Fibroblast of the aortic adventitia (primary cell): ENCODE measurements around the gene FAM118A. TPM values are rescaled to one million over a fixed set of nuclear protein-coding genes. Genes with fewer than 3 reads are reported as not detected.
A peak's percentile ranks its signal among the peaks of the same experiment; 100 is the strongest.

ENCODE experiments used
- DNase-seq: peaks from one replicate; pipeline ENCODE4 v3.0.0-alpha.2; 2010; ENCODE audit warnings: low read depth
- H3K4me3 ChIP-seq: 2 replicates; pipeline ENCODE4 v1.5.1; 2011; ENCODE audit warnings: low read depth, mild to moderate bottlenecking, control low read depth, low read length, moderate library complexity
- total RNA-seq: library from RNA; depleted of rRNA; stranded (reverse); fragments of >200 nt; gene quantifications from 2 replicates; pipeline ENCODE4 v1.2.3, GENCODE V29; 2012; ENCODE audit warnings: low replicate concordance
- TF ChIP-seq, protein P1 (sequence below): IDR thresholded peaks from 2 replicates; pipeline ENCODE4 v1.5.1; 2011; ENCODE audit warnings: mild to moderate bottlenecking, low read length, control low read depth, inconsistent platforms; ENCODE audit not compliant: insufficient read depth

Gene FAM118A
- total RNA-seq, 1 donor: 18.4 TPM

DNA sequence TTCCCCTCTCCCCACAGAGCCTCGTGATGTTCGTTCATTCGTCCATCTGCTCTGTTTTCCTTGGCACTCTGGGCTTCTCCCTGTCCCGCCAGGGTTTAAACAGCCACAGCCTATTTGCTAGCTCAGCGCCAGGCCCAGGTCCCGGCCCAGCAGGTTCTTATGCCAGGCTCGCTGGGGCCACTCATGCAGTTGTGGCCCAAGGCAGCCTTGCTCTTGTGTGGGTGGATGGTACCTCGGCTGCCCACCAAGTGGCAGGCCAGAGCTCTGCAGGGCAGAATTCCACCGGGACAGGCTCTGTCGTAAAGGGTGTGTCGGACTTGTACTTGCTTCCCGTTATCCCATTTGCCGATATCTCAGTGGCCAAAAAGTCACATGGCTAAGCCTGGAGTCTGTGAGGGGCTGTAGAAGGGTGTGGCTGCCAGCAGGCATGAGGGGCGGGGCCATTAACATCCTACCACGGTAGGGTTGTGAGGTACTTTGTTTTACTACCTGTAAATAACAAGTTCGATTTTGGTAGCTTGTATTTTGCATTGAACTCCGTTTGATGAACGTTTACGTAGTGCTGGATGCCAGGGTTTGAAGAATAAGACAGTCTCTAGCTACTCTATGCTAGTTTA lies 7.9 kb downstream of the FAM118A start:
- peak overlapping the region; percentile 47 for H3K4me3 ChIP-seq
- peak; percentile 85 for DNase-seq
- TF ChIP-seq, protein P1, sequence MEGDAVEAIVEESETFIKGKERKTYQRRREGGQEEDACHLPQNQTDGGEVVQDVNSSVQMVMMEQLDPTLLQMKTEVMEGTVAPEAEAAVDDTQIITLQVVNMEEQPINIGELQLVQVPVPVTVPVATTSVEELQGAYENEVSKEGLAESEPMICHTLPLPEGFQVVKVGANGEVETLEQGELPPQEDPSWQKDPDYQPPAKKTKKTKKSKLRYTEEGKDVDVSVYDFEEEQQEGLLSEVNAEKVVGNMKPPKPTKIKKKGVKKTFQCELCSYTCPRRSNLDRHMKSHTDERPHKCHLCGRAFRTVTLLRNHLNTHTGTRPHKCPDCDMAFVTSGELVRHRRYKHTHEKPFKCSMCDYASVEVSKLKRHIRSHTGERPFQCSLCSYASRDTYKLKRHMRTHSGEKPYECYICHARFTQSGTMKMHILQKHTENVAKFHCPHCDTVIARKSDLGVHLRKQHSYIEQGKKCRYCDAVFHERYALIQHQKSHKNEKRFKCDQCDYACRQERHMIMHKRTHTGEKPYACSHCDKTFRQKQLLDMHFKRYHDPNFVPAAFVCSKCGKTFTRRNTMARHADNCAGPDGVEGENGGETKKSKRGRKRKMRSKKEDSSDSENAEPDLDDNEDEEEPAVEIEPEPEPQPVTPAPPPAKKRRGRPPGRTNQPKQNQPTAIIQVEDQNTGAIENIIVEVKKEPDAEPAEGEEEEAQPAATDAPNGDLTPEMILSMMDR: peak; percentile 55

DNA sequence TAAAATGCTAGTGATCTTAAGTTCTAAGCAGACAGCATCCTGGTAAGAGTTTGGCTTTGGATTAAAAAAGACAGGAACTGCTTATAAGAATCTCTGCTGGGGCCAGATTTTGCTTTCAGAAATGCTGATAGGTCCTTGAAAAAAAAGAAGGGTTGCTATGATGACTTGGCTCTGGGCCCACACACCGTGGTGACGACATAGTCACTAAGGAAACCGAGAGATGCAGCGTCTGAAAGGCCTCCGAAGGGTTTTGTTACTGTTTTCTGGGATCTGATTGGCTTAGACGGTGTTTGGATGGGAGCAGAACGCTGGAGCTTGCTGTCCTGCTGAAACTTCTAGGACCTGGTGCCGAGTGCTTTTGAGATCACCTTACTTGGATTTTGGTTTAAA lies 8.4 kb downstream of the FAM118A start:
- TF ChIP-seq, protein P1: no peak
- H3K4me3 ChIP-seq: peak overlapping the region; percentile 47
- peak; percentile 98 for DNase-seq

- peak overlapping the region; percentile 44 for H3K4me3 ChIP-seq
- TF ChIP-seq, protein P1: no peak
- DNase-seq: peak; percentile 65
Measured at GRCh38 chr22:45318558-45319323, 9.0 kb downstream of the FAM118A start.

- DNase-seq: peak; percentile 86
- TF ChIP-seq, protein P1: no peak
- peak overlapping the region; percentile 29 for H3K4me3 ChIP-seq
Measured at GRCh38 chr22:45319324-45319685, 9.6 kb downstream of the FAM118A start.

DNA sequence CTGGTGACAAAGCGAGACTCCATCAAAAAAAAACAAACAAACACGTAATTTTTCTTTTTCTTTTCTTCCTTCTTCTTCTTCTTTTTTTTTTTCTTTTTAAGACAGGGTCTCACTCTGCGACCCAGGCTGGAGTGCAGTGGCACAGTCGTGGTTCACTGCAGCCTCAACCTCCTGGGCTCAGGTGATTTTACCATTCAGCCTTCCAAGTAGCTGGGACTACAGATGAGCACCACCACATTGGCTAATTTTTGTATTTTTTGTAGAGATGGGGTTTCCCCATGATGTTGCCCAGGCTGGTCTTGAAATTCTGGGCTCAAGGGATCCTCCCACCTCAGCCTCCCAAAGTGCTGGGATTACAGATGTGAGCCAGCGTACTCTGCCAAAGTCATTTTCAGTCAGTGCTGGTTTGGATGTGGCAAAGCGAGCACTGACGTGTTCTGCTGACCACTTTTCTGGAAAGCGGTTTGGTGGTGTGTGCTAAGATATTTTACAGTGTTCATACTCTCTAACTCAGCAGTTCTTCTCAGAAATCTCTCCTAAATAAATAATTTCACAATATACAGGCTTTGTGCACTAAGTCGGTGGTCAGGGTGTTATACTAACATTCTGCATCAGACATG lies 10.7 kb downstream of the FAM118A start:
- H3K4me3 ChIP-seq: no peak overlapping the region
- TF ChIP-seq, protein P1: no peak
- DNase-seq: peak; percentile 91

DNA sequence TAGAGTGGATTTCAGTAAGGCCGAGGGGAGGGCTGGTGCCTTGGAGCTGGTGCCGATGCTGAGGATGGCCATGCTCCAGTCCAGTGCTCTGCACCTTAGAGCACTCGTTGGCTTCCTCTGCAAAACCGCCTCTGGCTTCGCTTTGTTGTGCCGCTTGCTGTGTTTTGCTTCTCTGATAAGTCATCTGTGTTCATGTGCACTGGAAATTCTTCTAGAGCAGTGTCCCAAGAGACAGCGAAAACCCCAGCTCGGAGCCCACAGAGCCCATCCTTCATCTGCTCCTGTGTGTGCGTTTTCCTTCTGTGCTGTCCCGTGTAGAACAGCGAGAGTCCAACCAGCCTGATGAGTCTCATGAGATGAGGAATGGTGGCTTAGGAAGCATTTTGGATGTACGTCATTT lies 12.1 kb downstream of the FAM118A start:
- TF ChIP-seq, protein P1: no peak
- no peak overlapping the region for H3K4me3 ChIP-seq
- no peak for DNase-seq
